Esophagus squamous epithelium (tissue), 4 donors: ENCODE measurements around the gene HAUS1.
"Not testable (repeated sequence)": the region's sequence is repeated elsewhere in the genome, so short reads cannot be mapped to it uniquely, and the experiment has no call there.

Experiments
- CTCF ChIP-seq, 6 experiments: fragments of 450-650 bp in 4 of 6; fragments of 200-600 bp in 2 of 6; sonication (generic) in 2 of 6; IDR thresholded peaks; one replicate each; pipeline ENCODE4 v1.5.1; 2016 to 2019; ENCODE audit warnings: antibody characterized with exemption in 6 of 6, mild to moderate bottlenecking in 4 of 6, moderate library complexity in 4 of 6
- POLR2A ChIP-seq, 4 donors: fragments of 450-650 bp; IDR thresholded peaks; one replicate each; pipeline ENCODE4 v1.6.1; 2017; ENCODE audit warnings: antibody characterized with exemption in 4 of 4, mild to moderate bottlenecking in 4 of 4, moderate library complexity in 3 of 4

GRCh38 chr18:46160840-46161239, 56.7 kb downstream of the HAUS1 start:
- TF ChIP-seq CTCF, POLR2A (IDR thresholded peaks at IDR 0.05): not testable (repeated sequence)
